CD4-positive, alpha-beta memory T cell (primary cell): Measurements from ENCODE around the gene DNM1. TPM values are rescaled to one million over a fixed set of nuclear protein-coding genes. Genes with fewer than 3 reads are reported as not detected.
A peak's percentile ranks its signal among the peaks of the same experiment; 100 is the strongest.

Source experiments
- CTCF ChIA-PET: fragments of 350-600 bp; sonication (Branson Sonifier 250); formaldehyde crosslinking; loops from one replicate; lab custom pipeline; 2021; ENCODE audit warnings: inconsistent platforms; ENCODE audit not compliant: partially characterized antibody; lab: Charles Lee
- POLR2A ChIA-PET: fragments of 350-600 bp; sonication (Branson Sonifier 250); formaldehyde crosslinking; loops from one replicate; lab custom pipeline; 2021; ENCODE audit not compliant: partially characterized antibody; lab: Charles Lee
- DNase-seq, 5 donors: peaks; one replicate each; pipeline versions ENCODE4 v3.0.0 to v3.0.0-alpha.2; 2020 to 2022; ENCODE audit warnings: mixed read lengths in 1 of 5
- H3K27ac ChIP-seq: one replicate; pipeline ENCODE4 v1.7.0; 2013; ENCODE audit warnings: low read depth, low read length
- H3K27me3 ChIP-seq: 2 replicates; pipeline ENCODE4 v1.7.0; 2013; ENCODE audit warnings: mild to moderate bottlenecking, low read length, moderate library complexity; ENCODE audit not compliant: insufficient read depth
- H3K36me3 ChIP-seq: 2 replicates; pipeline ENCODE4 v1.7.0; 2013; ENCODE audit warnings: mild to moderate bottlenecking, low read length, moderate library complexity; ENCODE audit not compliant: insufficient read depth
- H3K4me1 ChIP-seq: 2 replicates; pipeline ENCODE4 v1.7.0; 2013; ENCODE audit warnings: mild to moderate bottlenecking, low read length, moderate library complexity; ENCODE audit not compliant: insufficient read depth
- H3K4me3 ChIP-seq, 2 donors: one replicate each; pipeline ENCODE4 v1.7.0; 2013; ENCODE audit warnings: low read length in 2 of 2, mild to moderate bottlenecking in 1 of 2
- H3K9me3 ChIP-seq, 2 donors: one replicate each; pipeline ENCODE4 v1.7.0; 2013; ENCODE audit warnings: low read length in 2 of 2, control low read depth in 1 of 2; ENCODE audit not compliant: control insufficient read depth in 1 of 2
- H3K27ac Mint-ChIP-seq, 7 donors: one replicate each; pipeline ENCODE4 v1.8.0; 2020 to 2021; ENCODE audit warnings: mixed read lengths in 7 of 7, mild to moderate bottlenecking in 6 of 7, inconsistent platforms in 3 of 7, moderate library complexity in 3 of 7
- H3K27me3 Mint-ChIP-seq, 2 donors: one replicate each; pipeline ENCODE4 v1.8.0; 2020 to 2021; ENCODE audit warnings: mixed read lengths in 2 of 2
- H3K36me3 Mint-ChIP-seq, 2 donors: one replicate each; pipeline ENCODE4 v1.8.0; 2020 to 2021; ENCODE audit warnings: mixed read lengths in 2 of 2, inconsistent platforms in 1 of 2, mild to moderate bottlenecking in 1 of 2
- H3K4me1 Mint-ChIP-seq, 4 donors: one replicate each; pipeline ENCODE4 v1.8.0; 2020 to 2021; ENCODE audit warnings: mixed read lengths in 4 of 4, mild to moderate bottlenecking in 1 of 4
- H3K4me3 Mint-ChIP-seq, 8 donors: one replicate each; pipeline ENCODE4 v1.8.0; 2020 to 2021; ENCODE audit warnings: mixed read lengths in 8 of 8, mild to moderate bottlenecking in 7 of 8, moderate library complexity in 6 of 8, inconsistent platforms in 3 of 8
- H3K9me3 Mint-ChIP-seq, 8 donors: one replicate each; pipeline ENCODE4 v1.8.0; 2020 to 2021; ENCODE audit warnings: mixed read lengths in 8 of 8, mild to moderate bottlenecking in 5 of 8, inconsistent platforms in 3 of 8, moderate library complexity in 1 of 8
- intact Hi-C: fragments of 100-400 bp; cut with micrococcal nuclease; formaldehyde crosslinking; loops from one replicate; pipeline ENCODE4 v1.15.1; 2023
- polyA plus RNA-seq, 2 donors: library from polyadenylated mRNA; unstranded; fragments of 300-500 nt; fragmentation: Illumina TruSeq; gene quantifications; one replicate each; pipeline ENCODE4 v1.2.3, GENCODE V29; 2021
- total RNA-seq, 2 experiments: library from RNA; stranded (reverse); gene quantifications; one replicate each; pipeline ENCODE4 v1.2.3, GENCODE V29; 2021

The DNM1 gene
- total RNA-seq (1 to 10 TPM; 1.4 to 2.2 TPM), polyA plus RNA-seq (not detected)

- no peaks in the 10 kb centered on the region for H3K27me3 ChIP-seq
- H3K4me3 ChIP-seq: peak within 1 kb of the TSS; percentile 58 to 60
- peak; percentile 57 to 85 (median 77) for DNase-seq
- peaks cover 4% of the 10 kb centered on the region in 2 donors for H3K27me3 Mint-ChIP-seq
- no peaks in the 10 kb centered on the region for H3K36me3 ChIP-seq
- intact Hi-C loops: loop anchor here (1.0 kb wide), 4 partner anchors 12 to 47 kb away; partner anchors contain the start of genes BBLN and CIZ1
- H3K9me3 Mint-ChIP-seq: no peaks in the 10 kb centered on the region
- ChIA-PET CTCF (interaction anchor here (0.6 kb wide), 1 partner anchor 28 kb away, joined by 6 read pairs; no protein-coding TSS in a partner anchor), POLR2A (interaction anchor here (1.0 to 1.1 kb wide), 2 partner anchors 12 to 47 kb away, joined by 3 to 6 read pairs; partner anchors contain the start of gene CIZ1)
- peaks cover 0 to 13% (median 6%) of the 10 kb centered on the region in 4 donors for H3K4me1 Mint-ChIP-seq
- H3K4me1 ChIP-seq: peaks cover 13% of the 10 kb centered on the region
- H3K4me3 Mint-ChIP-seq: peak within 1 kb of the TSS; percentile 72 to 83 (median 80)
- no peak within 1 kb of the TSS for H3K27ac ChIP-seq
- peak within 1 kb of the TSS; percentile 53 to 94 (median 68) for H3K27ac Mint-ChIP-seq
- no peaks in the 10 kb centered on the region for H3K36me3 Mint-ChIP-seq
- no peaks in the 10 kb centered on the region for H3K9me3 ChIP-seq
Measured at GRCh38 chr9:128203024-128203706, at the start of gene DNM1. TSS of gene DNM1 (plus strand) at chr9:128203379. CDS start at chr9:128203471, 92 bp downstream.

GRCh38 chr9:128153947-128154695 is 49.1 kb upstream of the DNM1 start:
- ChIA-PET CTCF (no interaction called here), POLR2A (no interaction called here)
- Histone ChIP-seq H3K4me1 (no peaks in the 10 kb centered on the region), H3K9me3 (no peaks in the 10 kb centered on the region), H3K36me3 (no peaks in the 10 kb centered on the region), H3K27ac (no peak overlapping the region), H3K27me3 (no peaks in the 10 kb centered on the region), H3K4me3 (no peak overlapping the region)
- Mint-ChIP-seq H3K27me3 (no peaks in the 10 kb centered on the region), H3K4me3 (no peak overlapping the region), H3K36me3 (no peaks in the 10 kb centered on the region), H3K9me3 (no peaks in the 10 kb centered on the region), H3K4me1 (peaks cover 0 to 3% (median under 1%) of the 10 kb centered on the region in 4 donors), H3K27ac (no peak overlapping the region)
- intact Hi-C loops: no loop called here
- DNase-seq: no peak

GRCh38 chr9:128155736-128156500 is 47.3 kb upstream of the DNM1 start:
- H3K9me3 ChIP-seq: no peaks in the 10 kb centered on the region
- H3K9me3 Mint-ChIP-seq: no peaks in the 10 kb centered on the region
- POLR2A ChIA-PET: interaction anchor here (0.7 kb wide), 2 partner anchors 9 to 153 kb away, joined by 3 to 4 read pairs; no protein-coding TSS in a partner anchor
- H3K27ac Mint-ChIP-seq: peak overlapping the region in 3 of 7 donors; percentile 37 to 52 (median 40)
- H3K27ac ChIP-seq: no peak overlapping the region
- H3K36me3 Mint-ChIP-seq: peaks cover 0 to 2% of the 10 kb centered on the region in 2 donors
- no peaks in the 10 kb centered on the region for H3K27me3 ChIP-seq
- no peak overlapping the region for H3K4me3 ChIP-seq
- peaks cover 3 to 10% (median 7%) of the 10 kb centered on the region in 4 donors for H3K4me1 Mint-ChIP-seq
- intact Hi-C loops: no loop called here
- no peak for DNase-seq
- H3K36me3 ChIP-seq: no peaks in the 10 kb centered on the region
- no peaks in the 10 kb centered on the region for H3K27me3 Mint-ChIP-seq
- CTCF ChIA-PET: no interaction called here
- peaks cover 9% of the 10 kb centered on the region for H3K4me1 ChIP-seq
- H3K4me3 Mint-ChIP-seq: no peak overlapping the region

- Histone ChIP-seq H3K4me1 (peaks cover 16% of the 10 kb centered on the region), H3K4me3 (peak overlapping the region in 1 of 2 donors; percentile 33), H3K36me3 (peaks cover 7% of the 10 kb centered on the region), H3K9me3 (no peaks in the 10 kb centered on the region), H3K27ac (peak overlapping the region; percentile 67), H3K27me3 (no peaks in the 10 kb centered on the region)
- DNase-seq: peak; percentile 60 to 88 (median 70)
- Mint-ChIP-seq H3K9me3 (no peaks in the 10 kb centered on the region), H3K36me3 (peaks cover 5 to 23% of the 10 kb centered on the region in 2 donors), H3K27me3 (no peaks in the 10 kb centered on the region), H3K4me1 (peaks cover 9 to 27% (median 20%) of the 10 kb centered on the region in 4 donors), H3K27ac (peak overlapping the region; percentile 89 to 97 (median 93)), H3K4me3 (peak overlapping the region; percentile 69 to 90 (median 82))
- CTCF ChIA-PET: interaction anchor here (1.3 to 2.0 kb wide), 4 partner anchors 9 to 42 kb away, joined by 3 to 9 read pairs (median 6); no protein-coding TSS in a partner anchor
- POLR2A ChIA-PET: interaction anchor here (1.1 to 3.3 kb wide), 14 partner anchors 9 to 223 kb away, joined by 3 to 21 read pairs (median 4); partner anchors contain the start of genes CIZ1, DPM2, GOLGA2 and PTGES2
- intact Hi-C loops: no loop called here
Measured at GRCh38 chr9:128159522-128159783, 43.7 kb upstream of the DNM1 start.

GRCh38 chr9:128159784-128160602 is 43.2 kb upstream of the DNM1 start, which contains the start of gene BBLN:
TSS of gene BBLN (plus strand) at chr9:128160265. CDS start at chr9:128160408, 143 bp downstream.
- peak; percentile 87 to 91 (median 90) for DNase-seq
- Mint-ChIP-seq H3K4me1 (peaks cover 9 to 27% (median 20%) of the 10 kb centered on the region in 4 donors), H3K4me3 (peak within 1 kb of the TSS; percentile 81 to 90 (median 82)), H3K27me3 (no peaks in the 10 kb centered on the region), H3K9me3 (no peaks in the 10 kb centered on the region), H3K36me3 (peaks cover 5 to 25% of the 10 kb centered on the region in 2 donors), H3K27ac (peak within 1 kb of the TSS; percentile 89 to 97 (median 93))
- Histone ChIP-seq H3K9me3 (no peaks in the 10 kb centered on the region), H3K4me1 (peaks cover 16% of the 10 kb centered on the region), H3K27ac (peak within 1 kb of the TSS; percentile 89), H3K27me3 (no peaks in the 10 kb centered on the region), H3K36me3 (peaks cover 10% of the 10 kb centered on the region), H3K4me3 (peak within 1 kb of the TSS; percentile 89 to 90)
- intact Hi-C loops: loop anchor here (1.0 kb wide), 4 partner anchors 31 to 162 kb away; partner anchors contain the start of genes CIZ1, COQ4, DNM1 and TRUB2
- CTCF ChIA-PET: interaction anchor here (0.6 to 2.0 kb wide), 6 partner anchors 9 to 1223 kb away, joined by 3 to 9 read pairs (median 6); partner anchors contain the start of gene CIZ1
- POLR2A ChIA-PET: interaction anchor here (1.1 to 3.3 kb wide), 17 partner anchors 9 to 223 kb away, joined by 3 to 21 read pairs (median 4); partner anchors contain the start of genes CIZ1, DPM2, GOLGA2 and PTGES2

- Histone ChIP-seq H3K36me3 (peaks cover 10% of the 10 kb centered on the region), H3K27ac (peak overlapping the region; percentile 89), H3K9me3 (no peaks in the 10 kb centered on the region), H3K27me3 (no peaks in the 10 kb centered on the region), H3K4me3 (peak overlapping the region; percentile 89 to 90), H3K4me1 (peaks cover 16% of the 10 kb centered on the region)
- CTCF ChIA-PET: interaction anchor here (0.6 to 1.6 kb wide), 5 partner anchors 30 to 1222 kb away, joined by 3 to 8 read pairs (median 3); partner anchors contain the start of gene CIZ1
- peak overlapping the region; percentile 81 to 90 (median 82) for H3K4me3 Mint-ChIP-seq
- H3K9me3 Mint-ChIP-seq: no peaks in the 10 kb centered on the region
- peak overlapping the region; percentile 61 to 93 (median 76) for H3K27ac Mint-ChIP-seq
- no peaks in the 10 kb centered on the region for H3K27me3 Mint-ChIP-seq
- peaks cover 5 to 26% of the 10 kb centered on the region in 2 donors for H3K36me3 Mint-ChIP-seq
- intact Hi-C loops: loop anchor here (1.0 kb wide), 4 partner anchors 31 to 162 kb away; partner anchors contain the start of genes CIZ1, COQ4, DNM1 and TRUB2
- POLR2A ChIA-PET: interaction anchor here (0.5 to 3.3 kb wide), 15 partner anchors 8 to 1018 kb away, joined by 3 to 21 read pairs (median 4); partner anchors contain the start of genes CIZ1, DPM2, GOLGA2 and IER5L
- DNase-seq: peak in 4 of 5 donors; percentile 17 to 46 (median 30)
- H3K4me1 Mint-ChIP-seq: peaks cover 9 to 27% (median 20%) of the 10 kb centered on the region in 4 donors
Measured at GRCh38 chr9:128160603-128160987, 42.6 kb upstream of the DNM1 start.
